GM18873 (cell line): ENCODE results near the gene PSIP1.

ENCODE experiments used
- ATAC-seq: cut with Tn5 transposase; IDR thresholded peaks from one replicate; pipeline ENCODE4 v1.9.1; 2021; ENCODE audit warnings: mild to moderate bottlenecking, moderate library complexity, moderate number of reproducible peaks; ENCODE audit not compliant: unreplicated experiment, low FRiP score

The PSIP1 gene

DNA sequence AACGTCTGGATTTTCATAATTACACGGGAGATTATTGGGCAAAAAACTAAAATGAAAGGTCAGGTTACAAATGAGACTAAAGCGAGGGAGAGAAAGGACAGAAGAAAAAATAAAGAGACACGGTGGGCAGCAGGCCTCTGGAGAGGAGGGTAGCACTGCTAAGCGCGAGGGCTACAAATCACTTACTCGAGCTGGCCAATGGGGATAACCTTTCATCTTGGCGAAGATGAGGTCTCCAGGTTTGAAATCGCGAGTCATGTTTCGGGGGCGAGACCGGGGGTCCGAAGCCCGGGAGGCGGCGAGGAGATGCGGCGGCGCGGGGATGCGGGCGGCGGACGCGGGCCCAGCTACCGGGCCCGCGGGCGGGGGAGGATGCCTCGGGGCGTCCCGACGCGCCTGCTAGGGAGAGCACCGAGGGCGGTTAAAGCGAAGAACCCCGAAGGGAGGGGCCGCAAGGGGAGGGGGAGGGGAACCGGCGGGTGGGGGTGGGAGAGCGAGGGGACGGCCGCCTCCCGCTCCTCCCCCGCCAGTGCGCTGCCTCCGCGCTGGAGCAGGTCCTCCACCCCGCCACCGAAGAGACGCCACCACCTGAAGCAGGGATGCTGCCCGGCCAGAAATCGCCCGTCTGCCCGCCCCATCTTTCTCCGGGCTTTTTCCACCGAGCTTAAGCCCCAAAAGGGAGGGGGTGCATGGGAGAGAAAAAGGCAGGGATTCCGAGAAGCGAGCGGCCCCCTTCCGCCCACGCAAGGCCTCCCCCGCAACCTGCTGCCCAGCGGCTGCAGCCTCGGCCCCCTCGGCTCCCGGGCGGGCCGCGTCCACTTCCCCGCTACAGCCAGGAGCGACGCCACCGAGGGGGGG is 610 bp downstream of the PSIP1 start:
- peak; percentile 20 for ATAC-seq

DNA sequence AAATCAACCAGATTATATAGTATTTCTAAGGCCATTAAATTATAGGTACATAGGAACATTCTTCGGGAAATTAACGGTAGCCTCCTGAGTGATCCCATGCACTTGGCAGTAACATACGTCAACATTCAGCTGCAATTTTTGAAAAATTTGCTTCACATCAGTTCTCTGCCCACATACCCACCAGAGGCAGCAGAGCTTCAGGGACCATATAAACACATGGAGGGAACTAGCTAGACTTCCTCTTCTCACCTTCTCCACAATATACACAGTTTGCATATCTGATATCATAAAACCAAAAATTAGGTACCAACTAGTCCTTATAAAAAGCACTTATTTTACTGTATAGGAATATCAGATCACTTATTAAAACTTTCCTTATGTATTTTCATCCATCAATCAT is 4.8 kb downstream of the PSIP1 start:
- no peak for ATAC-seq

DNA sequence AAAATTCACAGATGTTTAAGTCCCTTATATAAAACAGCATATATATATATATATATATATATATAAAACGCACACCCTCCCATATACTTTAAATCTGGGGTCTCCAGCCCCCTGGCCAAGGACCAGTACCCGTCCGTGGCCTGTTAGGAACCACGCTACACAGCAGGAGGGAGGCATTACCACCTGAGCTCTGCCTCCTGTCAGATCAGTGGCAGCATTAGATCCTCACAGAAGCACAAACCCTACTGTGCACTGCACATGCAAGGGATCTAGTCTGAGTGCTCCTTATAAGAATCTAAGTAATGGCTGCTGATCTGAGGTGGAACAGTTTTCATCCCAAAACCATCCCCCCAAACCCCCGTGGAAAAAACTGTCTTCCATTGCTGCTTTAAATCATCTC is 9.0 kb downstream of the PSIP1 start:
- no peak for ATAC-seq

DNA sequence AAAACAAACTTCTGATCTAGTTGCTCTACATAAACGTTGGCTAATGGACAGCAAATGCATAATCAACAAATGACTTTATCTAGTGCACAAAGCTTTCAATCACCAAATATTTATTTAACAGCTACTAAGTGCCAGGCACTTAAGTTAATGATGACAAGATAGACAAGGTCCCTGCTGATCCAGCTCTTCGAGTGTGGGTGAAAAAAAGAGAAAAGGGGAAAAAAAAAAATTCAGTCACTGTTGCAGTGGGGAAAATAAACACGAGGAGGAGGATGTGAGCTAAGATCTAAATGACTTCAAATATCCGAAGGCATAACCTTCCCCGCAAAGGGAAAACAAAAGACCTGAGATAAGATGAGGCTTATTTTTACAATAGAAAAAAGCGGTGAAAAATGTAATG is 9.6 kb downstream of the PSIP1 start:
- ATAC-seq, result no peak

DNA sequence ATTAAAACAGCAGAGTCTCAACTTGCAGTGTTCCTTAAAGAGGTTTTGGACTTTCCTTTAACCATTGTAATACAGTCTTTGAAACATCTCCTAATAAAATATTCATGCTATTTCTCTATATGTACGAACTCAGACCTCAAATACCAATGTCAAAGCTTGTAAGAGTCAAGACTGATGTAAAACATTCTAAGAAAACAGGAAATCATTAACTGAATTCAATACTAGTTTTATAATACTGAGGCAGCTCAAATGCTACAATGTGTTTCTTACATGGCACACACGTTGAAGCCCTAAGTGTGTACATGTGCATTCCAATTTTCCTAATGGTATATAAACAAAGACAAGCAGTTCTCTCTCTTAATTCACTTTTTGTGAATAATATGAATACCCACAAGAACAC is 11.6 kb downstream of the PSIP1 start:
- no peak for ATAC-seq

DNA sequence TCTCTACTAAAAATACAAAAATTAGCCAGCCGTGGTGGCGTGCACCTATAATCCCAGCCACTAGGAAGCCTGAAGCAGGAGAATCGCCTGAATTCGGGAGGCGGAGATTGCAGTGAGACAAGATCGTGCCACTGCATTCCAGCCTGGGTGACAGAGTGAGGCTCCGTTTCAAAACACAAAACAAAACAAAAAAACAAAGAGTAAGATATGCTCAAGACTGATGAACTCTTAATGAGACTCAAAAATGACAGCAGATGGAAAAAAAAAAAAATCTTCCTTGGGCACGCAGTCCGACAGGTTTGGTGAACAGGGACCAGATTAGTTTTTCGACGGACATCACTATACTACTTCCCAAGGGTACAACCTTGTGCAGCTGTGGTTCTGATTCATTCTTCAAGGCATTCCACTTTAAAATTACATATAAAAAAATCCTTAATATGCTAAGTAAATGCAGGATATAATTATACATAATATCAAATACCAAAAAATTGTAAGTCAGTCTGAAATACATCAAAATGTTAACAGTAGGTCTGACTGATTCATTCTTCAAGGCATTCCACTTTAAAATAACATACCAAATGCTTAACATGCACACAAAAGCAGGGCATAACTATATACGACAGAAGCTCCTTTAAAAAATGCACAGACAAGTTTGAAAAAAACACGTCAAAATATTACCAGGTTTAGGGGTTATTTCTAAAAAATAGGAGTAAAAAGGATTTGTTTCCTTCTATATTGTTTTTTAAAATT is 12.3 kb downstream of the PSIP1 start:
- no peak for ATAC-seq

DNA sequence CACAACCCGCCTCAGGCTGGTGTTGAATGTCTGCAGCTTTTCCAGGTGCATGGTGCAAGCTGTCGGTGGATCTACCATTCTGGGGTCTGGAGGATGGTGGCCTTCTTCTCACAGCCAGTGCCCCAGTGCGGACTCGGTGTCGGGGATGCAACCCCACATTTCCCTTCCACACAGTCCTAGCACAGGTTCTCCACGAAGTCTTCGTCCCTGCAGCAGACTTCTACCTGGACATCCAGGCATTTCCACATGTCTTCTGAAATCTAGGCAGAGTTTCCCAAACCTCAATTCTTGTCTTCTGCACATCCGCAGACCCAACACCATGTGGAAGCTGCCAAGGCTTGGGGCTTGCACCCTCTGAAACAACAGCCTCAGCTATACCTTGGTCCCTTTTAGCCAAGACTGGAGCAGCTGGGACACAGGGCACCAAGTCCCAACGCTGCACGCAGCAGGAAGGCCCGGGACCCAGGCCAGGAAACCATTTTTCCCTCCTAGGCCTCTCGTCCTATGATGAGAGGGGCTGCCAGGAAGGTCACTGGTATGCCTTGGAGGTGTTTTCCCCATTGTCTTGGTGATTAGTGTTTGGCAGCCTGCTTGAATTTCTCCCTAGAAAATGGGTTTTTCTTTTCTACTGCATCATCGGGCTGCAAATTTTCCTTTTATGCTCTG is 18.2 kb downstream of the PSIP1 start:
- no peak for ATAC-seq

DNA sequence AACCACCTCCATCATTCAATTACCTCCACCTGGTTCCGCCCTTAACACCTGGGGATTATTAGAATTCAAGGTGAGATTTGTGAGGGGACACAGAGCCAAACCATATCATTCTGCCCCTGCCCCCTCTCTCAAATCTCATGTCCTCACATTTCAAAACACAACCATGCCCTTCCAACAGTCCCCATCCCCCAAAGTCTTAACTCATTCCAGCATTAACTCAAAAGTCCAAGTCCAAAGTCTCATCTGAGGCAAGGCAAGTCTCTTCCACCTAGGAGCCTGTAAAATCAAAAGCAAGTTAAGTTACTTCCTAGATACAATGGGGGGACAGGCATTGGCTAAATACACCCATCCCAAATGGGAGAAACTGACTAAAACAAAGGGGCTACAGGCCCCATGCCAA is 18.8 kb downstream of the PSIP1 start:
- ATAC-seq, result no peak

DNA sequence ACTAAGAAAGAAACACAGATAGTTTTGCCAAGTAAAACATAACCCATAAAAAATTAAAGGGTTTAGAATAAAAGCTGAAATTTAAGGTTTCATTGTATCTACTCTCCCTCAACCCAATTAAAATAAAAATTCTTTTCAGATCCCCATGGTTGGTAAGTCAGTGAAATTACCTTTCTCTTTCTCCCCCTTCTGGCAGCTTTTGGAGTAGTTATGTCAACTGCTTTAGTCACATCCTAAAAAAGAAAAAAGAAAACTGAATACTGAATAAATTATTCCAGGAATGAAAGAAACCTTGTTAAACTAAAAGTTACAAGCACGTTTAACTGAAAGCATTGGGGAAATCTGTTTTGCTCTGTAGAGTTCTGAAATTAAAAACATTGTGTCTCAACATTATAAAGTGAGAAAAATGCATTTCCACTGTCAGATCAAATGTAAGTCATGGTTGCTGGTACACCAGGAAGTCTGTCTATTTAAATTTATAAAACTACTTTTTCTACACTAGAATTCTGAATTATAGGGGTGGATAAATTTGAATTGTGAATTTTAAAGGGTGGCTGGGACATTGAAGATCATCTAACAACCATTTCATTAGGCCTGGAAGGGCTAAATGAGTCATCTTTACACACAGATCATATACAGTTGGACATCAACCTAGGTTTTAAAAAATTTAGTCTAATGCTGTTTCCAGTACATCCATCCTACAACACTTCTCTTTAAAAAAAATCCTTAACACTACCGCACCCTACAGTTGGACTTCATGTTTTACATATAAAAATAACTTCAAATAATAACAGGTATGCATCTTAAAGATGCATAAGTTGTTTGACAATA is 24.7 kb downstream of the PSIP1 start:
- ATAC-seq, result no peak

DNA sequence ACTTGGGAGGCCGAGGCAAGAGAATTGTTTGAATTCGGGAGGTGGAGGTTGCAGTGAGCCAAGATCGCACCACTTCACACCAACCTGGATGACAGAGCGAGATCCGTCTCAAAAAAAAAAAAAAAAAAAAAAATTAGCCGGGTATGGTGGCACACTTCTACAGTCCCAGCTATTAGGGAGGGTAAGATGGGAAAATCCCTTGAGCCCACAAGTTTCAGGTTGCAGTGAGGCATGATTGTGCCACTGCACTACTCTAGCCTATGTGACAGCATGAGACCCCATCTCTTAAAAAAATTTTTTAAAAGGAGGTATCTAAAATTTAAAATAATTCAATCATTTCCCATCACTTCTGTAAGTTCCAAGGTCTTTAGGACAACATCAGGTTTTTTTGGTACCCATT is 26.0 kb downstream of the PSIP1 start:
- ATAC-seq, result no peak

DNA sequence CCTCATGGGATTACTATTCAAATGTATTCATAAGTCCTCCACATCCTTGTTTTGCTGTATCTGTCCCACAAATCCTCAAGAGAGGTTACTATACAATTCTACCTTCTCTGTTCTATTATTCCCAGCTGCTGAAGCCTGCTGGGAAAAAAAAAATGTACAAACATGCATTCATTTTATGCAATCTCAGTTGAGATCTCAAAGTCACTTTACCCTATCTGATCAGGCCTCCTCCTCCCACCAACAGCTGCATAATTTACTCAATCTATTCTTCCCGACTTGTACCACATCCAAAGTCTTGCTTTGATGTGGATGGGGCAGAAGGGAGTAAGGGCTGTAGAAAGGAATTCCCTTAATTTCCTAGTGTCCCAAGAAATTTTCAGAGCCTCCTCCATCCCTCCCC is 28.6 kb downstream of the PSIP1 start:
- no peak for ATAC-seq

DNA sequence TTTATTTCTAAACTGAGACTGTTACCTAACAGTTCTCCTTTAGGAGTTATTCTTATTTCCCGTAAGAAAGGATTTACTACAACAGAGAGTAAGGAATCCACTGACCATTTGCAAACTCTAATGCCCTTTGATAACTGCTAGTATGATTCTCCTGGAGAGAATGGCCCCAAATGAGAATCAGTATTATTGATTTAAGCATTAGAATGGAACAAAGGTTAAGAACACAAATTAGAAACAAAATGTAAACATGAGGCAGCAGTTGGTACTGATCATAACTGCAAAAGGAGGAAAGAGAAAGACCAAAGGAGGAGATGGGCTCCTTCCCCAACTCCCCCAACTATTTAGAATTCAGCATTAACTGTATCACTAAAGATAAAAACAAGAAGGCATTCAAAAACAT is 30.7 kb downstream of the PSIP1 start:
- ATAC-seq, result no peak

DNA sequence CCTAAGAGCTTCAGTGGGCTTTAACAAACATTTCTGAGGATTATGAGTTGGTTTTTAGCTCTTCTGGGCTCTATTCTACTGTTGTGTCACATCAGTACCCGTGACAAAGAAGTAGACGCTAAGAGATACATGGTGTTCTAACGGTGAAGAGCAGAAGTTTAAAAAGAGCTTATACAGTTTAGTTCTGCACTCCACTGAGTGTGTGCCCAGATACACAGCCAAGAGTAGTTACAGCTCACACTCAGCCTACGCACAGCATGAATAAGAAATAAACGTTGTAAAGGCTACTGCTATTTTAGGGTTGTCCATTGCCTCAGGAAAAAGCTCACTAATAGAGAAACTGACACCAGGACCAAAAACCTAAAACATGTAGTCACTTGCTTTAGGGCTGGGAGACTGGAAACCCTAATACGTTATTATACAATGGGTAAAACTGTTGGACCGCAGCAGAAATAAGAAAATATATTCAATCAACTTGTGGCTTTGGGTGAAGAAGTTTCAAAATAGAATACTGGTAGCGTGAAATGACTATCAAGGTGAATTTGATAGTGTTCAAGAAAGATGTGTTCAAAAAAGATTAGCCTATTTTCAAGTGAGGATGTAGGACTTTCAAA is 34.7 kb downstream of the PSIP1 start:
- no peak for ATAC-seq

DNA sequence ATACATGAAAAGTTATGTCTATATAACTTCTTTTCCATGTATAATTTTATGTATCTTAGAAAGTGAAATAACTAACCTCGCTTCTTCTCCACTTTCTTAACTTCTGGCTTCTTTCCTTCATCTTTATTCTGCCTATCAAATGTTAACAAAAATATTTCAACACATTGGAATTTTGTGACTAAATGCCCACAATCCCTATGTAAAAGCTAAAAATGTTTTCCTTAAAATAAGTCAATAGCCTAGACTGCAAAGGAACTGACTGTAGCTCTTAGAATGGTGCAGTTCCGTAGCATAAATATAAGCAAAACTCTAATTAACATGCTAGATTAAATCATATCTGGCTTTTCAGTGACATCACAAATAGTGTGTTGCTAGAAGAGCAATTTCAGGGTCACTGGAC is 40.9 kb downstream of the PSIP1 start:
- no peak for ATAC-seq

DNA sequence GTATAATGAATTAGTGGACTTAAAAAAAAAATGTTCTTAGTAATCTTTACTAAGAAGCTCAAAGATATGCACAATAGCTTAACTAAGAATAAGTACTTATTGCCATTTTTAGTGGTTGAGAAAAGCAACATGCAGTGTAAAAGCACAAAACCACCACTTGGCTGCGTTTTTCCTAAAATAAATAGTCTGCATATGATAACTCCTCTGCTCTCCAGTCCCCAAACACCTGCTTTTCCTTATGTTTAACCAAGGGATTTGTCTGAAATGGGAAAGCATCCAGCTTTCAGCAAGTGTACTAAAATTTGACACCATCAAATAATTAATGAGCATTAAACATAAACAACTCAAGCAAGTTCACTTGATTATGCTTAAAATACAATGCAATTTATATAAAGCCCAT is 41.4 kb downstream of the PSIP1 start:
- ATAC-seq, result no peak

DNA sequence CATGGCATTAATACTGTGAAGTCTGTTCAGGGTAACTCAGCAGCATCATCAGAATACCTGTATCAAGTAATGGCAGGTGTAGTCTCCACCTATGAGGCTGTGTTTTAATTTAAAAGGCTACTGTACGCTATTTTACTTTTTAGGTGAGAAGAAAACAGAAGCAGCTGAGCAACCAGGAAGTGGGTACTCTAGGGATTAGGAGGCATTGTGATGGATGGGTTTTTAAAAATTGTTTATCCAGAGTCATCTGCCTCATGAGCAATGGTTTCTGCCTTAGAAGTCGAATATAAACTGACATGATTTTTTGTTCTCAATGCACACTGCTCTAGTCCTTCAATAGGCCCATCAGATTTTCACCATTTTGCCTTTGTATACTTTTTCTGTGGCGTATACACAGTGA is 42.6 kb downstream of the PSIP1 start:
- no peak for ATAC-seq

DNA sequence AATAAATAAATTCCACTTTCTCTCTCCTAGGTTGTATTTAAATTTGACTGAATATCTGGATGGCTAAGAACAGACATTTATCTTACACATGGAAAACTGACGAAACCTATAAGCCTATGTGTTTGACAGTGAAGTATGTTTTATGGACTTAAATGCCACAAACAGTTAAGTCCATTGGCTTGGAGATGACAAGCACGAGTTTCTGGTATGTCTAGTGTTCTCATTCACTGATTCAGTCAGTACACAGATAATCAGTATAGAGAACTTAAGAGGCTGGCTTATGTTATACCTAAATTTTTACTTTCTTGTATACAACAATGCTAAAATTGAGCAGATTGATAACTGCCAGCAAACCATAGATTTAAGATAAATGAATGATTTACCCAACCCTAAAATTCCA is 49.2 kb downstream of the PSIP1 start:
- ATAC-seq, result no peak

DNA sequence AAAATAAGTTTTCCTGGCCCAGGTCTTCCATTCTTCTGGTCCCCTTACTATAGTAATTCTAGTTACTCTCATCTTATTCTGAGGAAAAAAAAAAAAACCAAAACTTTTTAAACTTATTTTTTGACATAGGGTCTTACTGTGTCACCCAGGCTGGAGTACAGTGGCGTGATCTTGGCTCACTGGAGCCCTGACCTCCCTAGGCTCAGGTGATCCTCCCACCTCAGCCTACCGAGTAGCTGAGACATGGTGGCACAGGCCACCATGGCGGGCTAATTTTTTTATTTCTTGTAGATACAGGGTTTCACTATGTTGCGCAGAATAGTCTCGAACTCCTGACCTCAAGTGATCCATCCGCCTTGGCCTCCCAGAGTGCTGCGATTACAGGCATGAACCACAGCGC is 49.7 kb downstream of the PSIP1 start:
- ATAC-seq, result no peak

DNA sequence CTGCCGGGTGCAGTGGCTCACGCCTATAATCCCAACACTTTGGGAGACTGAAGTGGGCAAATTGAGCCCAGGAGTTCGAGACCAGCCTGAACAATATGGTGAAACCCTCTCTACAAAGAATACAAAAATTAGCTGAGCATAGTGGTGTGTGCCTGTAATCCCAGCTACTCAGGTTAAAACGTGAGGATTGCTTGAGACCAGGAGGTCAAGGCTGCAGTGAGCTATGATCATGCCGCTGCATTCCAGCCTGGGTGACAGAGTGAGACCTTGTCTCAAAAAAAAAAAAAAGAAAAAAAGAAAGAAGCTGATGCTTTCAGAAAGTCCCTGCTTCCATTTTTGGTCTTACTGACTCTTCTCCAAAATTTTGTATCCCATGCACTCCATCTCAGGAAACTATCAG is 56.8 kb downstream of the PSIP1 start:
- no peak for ATAC-seq

DNA sequence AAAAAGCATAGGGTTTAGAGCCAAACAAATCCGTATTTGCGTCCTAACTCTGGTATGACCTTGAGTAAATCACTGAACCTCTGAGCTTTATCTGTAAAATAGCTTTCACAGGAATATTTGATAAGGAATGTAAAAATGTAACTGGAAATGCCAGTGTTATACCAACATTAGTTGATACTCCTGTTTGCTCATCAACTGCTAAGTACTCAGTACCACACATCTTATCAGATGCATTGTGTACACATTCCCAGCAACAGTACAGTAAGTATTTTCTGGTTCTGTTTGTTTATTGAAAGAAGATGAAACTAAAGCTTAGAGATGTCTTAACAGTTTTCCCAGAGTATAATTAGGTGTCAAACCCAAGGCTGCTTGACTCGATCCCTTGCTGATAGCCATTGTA is 66.6 kb downstream of the PSIP1 start:
- ATAC-seq, result no peak
